Stomach (tissue), 9 donors: ENCODE results near the gene CYTH2. TPM values are rescaled to one million over a fixed set of nuclear protein-coding genes. Genes with fewer than 3 reads are reported as not detected.
A peak's percentile ranks its signal among the peaks of the same experiment; 100 is the strongest.

Experiments used
- DNase-seq, 2 donors: peaks; one replicate each; pipeline versions ENCODE4 v3.0.0 to v3.0.0-alpha.2; 2013 to 2019
- H3K27ac ChIP-seq, 5 donors: fragments of 200-600 bp in 4 of 5; sonication (generic) in 4 of 5; one replicate each; pipeline ENCODE4 v1.5.1; 2013 to 2019; ENCODE audit warnings: mild to moderate bottlenecking in 1 of 5, moderate library complexity in 1 of 5
- H3K27me3 ChIP-seq, 3 donors: fragments of 200-600 bp; sonication (generic); one replicate each; pipeline ENCODE4 v1.5.1; 2017 to 2019; ENCODE audit warnings: mixed run types in 1 of 3
- H3K36me3 ChIP-seq, 4 donors: fragments of 200-600 bp; sonication (generic); 1 replicate in 3 of 4; 2 replicates in 1 of 4; pipeline ENCODE4 v1.5.1; 2016 to 2019
- H3K4me1 ChIP-seq, 4 donors: fragments of 200-600 bp; sonication (generic); one replicate each; pipeline ENCODE4 v1.5.1; 2016 to 2019
- H3K4me3 ChIP-seq, 4 donors: fragments of 200-600 bp; sonication (generic) in 3 of 4; one replicate each; pipeline ENCODE4 v1.5.1; 2016 to 2019; ENCODE audit warnings: mild to moderate bottlenecking in 1 of 4
- H3K9me3 ChIP-seq, 4 donors: fragments of 200-600 bp; sonication (generic); one replicate each; pipeline ENCODE4 v1.5.1; 2016 to 2019
- EP300 ChIP-seq: sonication (generic); formaldehyde crosslinking; IDR thresholded peaks from one replicate; pipeline ENCODE4 v1.6.1; 2017; ENCODE audit warnings: antibody characterized with exemption
- POLR2A ChIP-seq, 4 donors: fragments of 450-650 bp; IDR thresholded peaks; one replicate each; pipeline ENCODE4 v1.6.1; 2016; ENCODE audit warnings: antibody characterized with exemption in 4 of 4, control low read depth in 2 of 4, mild to moderate bottlenecking in 1 of 4, moderate library complexity in 1 of 4
- POLR2AphosphoS5 ChIP-seq, 3 donors: sonication (generic); formaldehyde crosslinking; IDR thresholded peaks; one replicate each; pipeline ENCODE4 v1.6.1; 2016; ENCODE audit warnings: antibody characterized with exemption in 3 of 3
- WGBS, 5 donors: extraction: QIAGEN DNeasy Blood & Tissue Kit in 3 of 5; methylation state at CpG; one replicate each; pipeline versions ENCODE4 v1.1.5 to v1.1.7; 2013 to 2018; 5-methylcytosine and 5-hydroxymethylcytosine counted together
- intact Hi-C: fragments of 100-400 bp; cut with DNase I; formaldehyde crosslinking; loops from one replicate; pipeline ENCODE4 v1.15.1; 2023; ENCODE audit warnings: low total_unique reads
- polyA plus RNA-seq, 3 donors: library from polyadenylated mRNA; stranded (reverse); fragments of 200-250 nt; gene quantifications; one replicate each; pipeline ENCODE4 v1.2.3, GENCODE V29; 2013
- total RNA-seq, 5 donors: library from RNA; depleted of rRNA; stranded (reverse); fragments of >200 nt; gene quantifications; one replicate each; pipeline versions ENCODE4 v1.1.0 to v1.2.3, GENCODE V29; 2014 to 2016
- TF ChIP-seq, protein P1 (sequence below), 7 experiments: fragments of 450-650 bp in 4 of 7; fragments of 200-600 bp in 3 of 7; sonication (generic) in 3 of 7; IDR thresholded peaks; one replicate each; pipeline ENCODE4 v1.5.1; 2016 to 2019; ENCODE audit warnings: antibody characterized with exemption in 7 of 7, control low read depth in 2 of 7, mild to moderate bottlenecking in 1 of 7
- donor health status: healthy with polysubstance abuse.
- donor health status: Bipolar disorder and iron deficiency.
- donor health status: healthy.

Gene CYTH2
- total and polyA plus RNA-seq, 8 donors, result 39.3 to 229 (median 69.4) TPM

DNA sequence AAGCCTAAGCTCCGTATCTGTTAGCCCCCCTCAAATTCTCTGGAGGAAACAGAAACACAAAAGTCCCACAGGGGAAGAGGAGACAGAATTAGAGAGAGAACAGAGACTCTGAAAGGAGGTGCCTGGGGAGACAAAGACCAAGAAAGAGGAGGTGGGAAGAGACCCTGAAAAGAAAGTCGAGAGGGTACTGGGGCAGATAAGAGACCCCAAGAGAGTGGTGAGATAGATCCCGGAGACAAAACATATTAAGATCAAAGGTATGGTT is 24.3 kb upstream of the CYTH2 start:
- Histone ChIP-seq H3K36me3 (peaks cover 3 to 30% (median 29%) of the 10 kb centered on the region in 4 donors), H3K27ac (peak overlapping the region in 3 of 5 donors; percentile 87 to 91 (median 89)), H3K4me3 (peak overlapping the region; percentile 78 to 100 (median 92))

DNA sequence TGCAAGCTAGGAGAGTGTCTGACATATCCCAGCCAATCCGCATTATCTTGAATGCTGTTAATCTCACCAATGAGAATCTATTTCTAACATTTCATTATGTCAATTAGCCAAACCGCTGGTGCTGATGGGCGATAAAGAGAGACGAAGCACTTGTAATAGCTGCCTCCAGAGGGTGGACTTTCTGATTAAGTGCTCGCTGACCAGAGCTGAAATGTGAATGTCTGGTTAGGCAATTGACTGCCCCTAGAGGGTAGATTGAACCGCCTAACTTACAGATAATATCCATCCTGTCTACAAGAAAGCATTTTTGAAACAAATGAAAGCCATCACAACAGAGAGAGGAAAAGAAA is 23.9 kb upstream of the CYTH2 start:
- peak overlapping the region; percentile 80 to 91 (median 89) for H3K27ac ChIP-seq
- TF ChIP-seq POLR2A (IDR thresholded peaks at IDR 0.05), result no peak
- TF ChIP-seq, protein P1, sequence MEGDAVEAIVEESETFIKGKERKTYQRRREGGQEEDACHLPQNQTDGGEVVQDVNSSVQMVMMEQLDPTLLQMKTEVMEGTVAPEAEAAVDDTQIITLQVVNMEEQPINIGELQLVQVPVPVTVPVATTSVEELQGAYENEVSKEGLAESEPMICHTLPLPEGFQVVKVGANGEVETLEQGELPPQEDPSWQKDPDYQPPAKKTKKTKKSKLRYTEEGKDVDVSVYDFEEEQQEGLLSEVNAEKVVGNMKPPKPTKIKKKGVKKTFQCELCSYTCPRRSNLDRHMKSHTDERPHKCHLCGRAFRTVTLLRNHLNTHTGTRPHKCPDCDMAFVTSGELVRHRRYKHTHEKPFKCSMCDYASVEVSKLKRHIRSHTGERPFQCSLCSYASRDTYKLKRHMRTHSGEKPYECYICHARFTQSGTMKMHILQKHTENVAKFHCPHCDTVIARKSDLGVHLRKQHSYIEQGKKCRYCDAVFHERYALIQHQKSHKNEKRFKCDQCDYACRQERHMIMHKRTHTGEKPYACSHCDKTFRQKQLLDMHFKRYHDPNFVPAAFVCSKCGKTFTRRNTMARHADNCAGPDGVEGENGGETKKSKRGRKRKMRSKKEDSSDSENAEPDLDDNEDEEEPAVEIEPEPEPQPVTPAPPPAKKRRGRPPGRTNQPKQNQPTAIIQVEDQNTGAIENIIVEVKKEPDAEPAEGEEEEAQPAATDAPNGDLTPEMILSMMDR (IDR thresholded peaks at IDR 0.05), result peak in 3 of 7 experiments; percentile 26 to 52 (median 45)
- intact Hi-C loops, result no loop called here
- 2 to 6% (median 4%) methylated on average over 6 of the region's 6 CpGs for WGBS, 5 donors
- peaks cover 16 to 51% (median 37%) of the 10 kb centered on the region in 4 donors for H3K4me1 ChIP-seq
- peaks cover 0 to 47% (median 21%) of the 10 kb centered on the region in 3 donors for H3K27me3 ChIP-seq
- peak overlapping the region; percentile 78 to 100 (median 92) for H3K4me3 ChIP-seq
- peaks cover 6 to 34% (median 33%) of the 10 kb centered on the region in 4 donors for H3K36me3 ChIP-seq
- DNase-seq, result peak in 1 of 2 donors; percentile 87
- H3K9me3 ChIP-seq, result no peaks in the 10 kb centered on the region

More for the DNA sequence above, 24.3 kb upstream of the CYTH2 start:
- Histone ChIP-seq H3K4me1 (peaks cover 16 to 51% (median 37%) of the 10 kb centered on the region in 4 donors), H3K27me3 (peaks cover 0 to 51% (median 21%) of the 10 kb centered on the region in 3 donors), H3K9me3 (no peaks in the 10 kb centered on the region)
- intact Hi-C loops, result no loop called here
- no peak for DNase-seq
- no peak for TF ChIP-seq EP300
- TF ChIP-seq, protein P1 (IDR thresholded peaks at IDR 0.05), result no peak
- TF ChIP-seq POLR2AphosphoS5 (IDR thresholded peaks at IDR 0.05), result no peak
- no peak for TF ChIP-seq POLR2A (IDR thresholded peaks at IDR 0.05)
- 18 to 49% (median 29%) methylated on average over 3 of the region's 3 CpGs for WGBS, 5 donors

DNA sequence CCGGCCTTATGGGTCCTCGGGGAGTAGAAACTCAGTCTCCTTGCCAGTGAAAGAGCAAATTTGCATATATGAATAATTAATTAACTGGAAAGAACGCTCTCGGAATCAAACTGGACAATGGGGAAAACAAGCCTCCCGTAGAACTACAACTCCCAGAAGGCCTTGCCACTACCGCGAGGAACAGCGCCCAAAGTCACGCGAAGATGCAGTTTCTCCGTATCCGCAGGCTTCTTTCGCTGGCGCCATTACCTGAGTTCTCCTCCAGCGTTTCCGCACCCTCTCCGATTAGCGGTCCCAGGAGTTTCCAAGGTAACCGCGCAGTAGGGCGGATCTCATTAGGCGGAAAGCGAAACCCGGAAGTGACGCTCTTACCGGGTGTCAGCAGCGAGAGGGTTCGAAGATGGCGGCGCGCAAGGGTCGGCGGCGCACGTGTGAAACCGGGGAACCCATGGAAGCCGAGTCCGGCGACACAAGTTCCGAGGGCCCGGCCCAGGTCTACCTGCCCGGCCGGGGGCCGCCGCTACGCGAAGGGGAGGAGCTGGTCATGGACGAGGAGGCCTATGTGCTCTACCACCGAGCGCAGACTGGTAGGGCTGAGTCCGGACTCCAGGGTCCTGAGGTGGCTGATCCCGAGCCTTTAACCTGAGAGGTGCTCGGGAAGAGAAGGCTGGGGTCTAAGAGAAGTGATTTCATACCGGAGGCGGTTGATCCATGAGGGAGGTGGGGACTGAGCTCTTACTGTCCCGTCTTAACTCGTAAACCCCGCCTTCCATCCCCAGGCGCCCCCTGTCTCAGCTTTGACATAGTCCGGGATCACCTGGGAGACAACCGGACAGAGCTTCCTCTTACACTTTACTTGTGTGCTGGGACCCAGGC is 23.3 kb upstream of the CYTH2 start, which contains the start of gene GRWD1:
GRWD1 (plus strand) TSS at position 378 of the 876 bp plus-strand sequence; CDS start at position 401, 23 bp downstream.
- TF ChIP-seq, protein P1 (IDR thresholded peaks at IDR 0.05), result no peak
- no peak for TF ChIP-seq POLR2A (IDR thresholded peaks at IDR 0.05)
- TF ChIP-seq POLR2AphosphoS5 (IDR thresholded peaks at IDR 0.05), result peak; percentile 42 to 93 (median 75)
- no peak for TF ChIP-seq EP300
- intact Hi-C loops, result no loop called here

DNA sequence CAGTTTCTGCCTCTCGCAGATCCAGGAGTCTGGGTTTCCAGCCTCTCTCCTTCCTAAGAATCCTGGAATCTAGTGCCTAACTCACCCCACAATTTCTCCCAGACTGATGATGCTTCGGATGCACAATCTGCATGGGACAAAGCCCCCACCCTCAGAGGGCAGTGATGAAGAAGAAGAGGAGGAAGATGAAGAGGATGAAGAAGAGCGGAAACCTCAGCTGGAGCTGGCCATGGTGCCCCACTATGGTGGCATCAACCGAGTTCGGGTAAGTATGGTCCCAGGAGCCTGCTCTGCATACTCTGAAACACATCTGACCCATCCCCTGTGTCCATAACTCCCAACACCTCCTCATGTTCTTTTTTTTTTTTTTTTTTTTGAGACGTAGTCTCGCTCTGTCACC is 22.6 kb upstream of the CYTH2 start:
- Histone ChIP-seq H3K27ac (peak overlapping the region in 4 of 5 donors; percentile 80 to 91 (median 88)), H3K4me1 (peaks cover 16 to 51% (median 37%) of the 10 kb centered on the region in 4 donors), H3K4me3 (peak overlapping the region; percentile 78 to 100 (median 92)), H3K9me3 (no peaks in the 10 kb centered on the region), H3K27me3 (peaks cover 0 to 33% (median 21%) of the 10 kb centered on the region in 3 donors), H3K36me3 (peaks cover 20 to 47% (median 46%) of the 10 kb centered on the region in 4 donors)
- intact Hi-C loops, result no loop called here
- no peak for TF ChIP-seq POLR2A (IDR thresholded peaks at IDR 0.05)
- TF ChIP-seq, protein P1 (IDR thresholded peaks at IDR 0.05), result no peak
- TF ChIP-seq EP300, result no peak
- no peak for TF ChIP-seq POLR2AphosphoS5 (IDR thresholded peaks at IDR 0.05)
- 73 to 87% (median 80%) methylated on average over 5 to 7 of the region's 7 CpGs for WGBS, 5 donors
- DNase-seq, result no peak

More for the DNA sequence above, 23.3 kb upstream of the CYTH2 start, which contains the start of gene GRWD1:
- Histone ChIP-seq H3K4me3 (peak within 1 kb of the TSS; percentile 78 to 100 (median 92)), H3K4me1 (peaks cover 16 to 51% (median 37%) of the 10 kb centered on the region in 4 donors), H3K27ac (peak within 1 kb of the TSS; percentile 80 to 91 (median 89)), H3K9me3 (no peaks in the 10 kb centered on the region), H3K27me3 (peaks cover 0 to 41% (median 21%) of the 10 kb centered on the region in 3 donors), H3K36me3 (peaks cover 12 to 40% (median 39%) of the 10 kb centered on the region in 4 donors)
- 0 to 1% (median 0%) methylated on average over 42 to 61 of the region's 61 CpGs for WGBS, 5 donors
- peak; percentile 91 to 98 for DNase-seq
